ENCODE measurements around the gene ADARB2. TPM values are rescaled to one million over a fixed set of nuclear protein-coding genes. Genes with fewer than 3 reads are reported as not detected.
"Not testable (repeated sequence)": the region's sequence is repeated elsewhere in the genome, so short reads cannot be mapped to it uniquely, and the experiment has no call there.

ADARB2 gene
- polyA plus RNA-seq, 6 donors from 2014 or later: 0.10 to 0.12 TPM; not detected in 4

DNA sequence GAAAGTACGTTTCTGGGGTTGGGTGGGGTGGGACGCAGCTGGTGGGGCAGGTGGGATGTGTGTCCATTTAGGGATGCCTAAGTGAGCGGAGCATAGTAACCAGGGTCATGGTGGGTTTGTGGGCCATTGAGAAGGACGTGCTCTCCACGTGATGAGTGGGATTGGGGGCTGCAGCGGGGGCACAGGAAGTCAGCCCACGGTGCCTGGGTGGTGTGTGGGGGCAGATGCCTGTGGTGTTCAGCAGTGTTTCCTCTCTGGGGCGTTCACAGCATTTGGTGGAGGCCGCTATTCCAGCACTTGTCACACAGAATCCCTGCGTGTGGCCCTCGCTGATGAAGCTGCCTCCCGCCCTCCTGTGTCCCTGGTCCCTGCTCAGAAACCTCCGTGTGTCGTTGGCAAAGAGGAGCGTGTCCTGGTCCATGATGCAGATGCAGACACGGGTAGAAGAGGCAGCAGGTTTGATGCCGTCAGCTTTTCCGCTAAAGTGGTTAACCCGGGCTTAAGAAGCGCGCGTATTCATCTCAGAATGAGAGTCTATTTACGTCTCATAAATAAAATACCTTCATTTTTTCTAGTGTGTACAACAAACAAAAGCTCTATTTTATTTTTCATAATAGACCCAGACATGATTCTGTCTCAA is 274.2 kb downstream of the ADARB2 start:
- Mint-ChIP-seq H3K4me1 (peaks cover 36 to 53% (median 43%) of the 10 kb centered on the region in 3 donors), H3K27me3 (peaks cover 0 to 17% (median 0%) of the 10 kb centered on the region in 3 donors), H3K4me3 (peak overlapping the region in 4 of 8 donors; percentile 29 to 64 (median 52)), H3K9me3 (peaks cover 0 to 2% (median 0%) of the 10 kb centered on the region in 7 donors), H3K36me3 (no peaks in the 10 kb centered on the region), H3K27ac (peak overlapping the region in 4 of 6 donors; percentile 13 to 86 (median 68))
- DNase-seq: peak; percentile 39
- ATAC-seq (ENCODE audit: low read depth in 2 of 2): peak in 1 of 2 donors; percentile 9

DNA sequence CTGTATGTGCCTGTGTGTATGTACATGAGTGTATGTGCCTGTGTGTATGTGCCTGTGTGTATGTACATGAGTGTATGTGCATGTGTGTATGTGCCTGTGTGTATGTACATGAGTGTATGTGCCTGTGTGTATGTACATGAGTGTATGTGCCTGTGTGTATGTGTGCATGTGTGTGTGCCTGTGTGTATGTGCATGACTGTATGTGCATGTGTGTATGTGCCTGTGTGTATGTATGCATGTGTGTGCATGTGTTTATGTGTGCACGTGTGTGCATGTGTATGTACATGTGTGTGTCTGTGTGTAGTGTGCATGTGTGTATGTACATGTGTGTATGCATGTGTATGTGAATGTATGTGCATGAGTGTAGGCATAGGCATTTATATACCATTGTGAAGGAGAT is 274.8 kb downstream of the ADARB2 start:
- peaks cover 42 to 55% (median 49%) of the 10 kb centered on the region in 3 donors for H3K4me1 Mint-ChIP-seq
- ATAC-seq (ENCODE audit: low read depth in 2 of 2): no peak

DNA sequence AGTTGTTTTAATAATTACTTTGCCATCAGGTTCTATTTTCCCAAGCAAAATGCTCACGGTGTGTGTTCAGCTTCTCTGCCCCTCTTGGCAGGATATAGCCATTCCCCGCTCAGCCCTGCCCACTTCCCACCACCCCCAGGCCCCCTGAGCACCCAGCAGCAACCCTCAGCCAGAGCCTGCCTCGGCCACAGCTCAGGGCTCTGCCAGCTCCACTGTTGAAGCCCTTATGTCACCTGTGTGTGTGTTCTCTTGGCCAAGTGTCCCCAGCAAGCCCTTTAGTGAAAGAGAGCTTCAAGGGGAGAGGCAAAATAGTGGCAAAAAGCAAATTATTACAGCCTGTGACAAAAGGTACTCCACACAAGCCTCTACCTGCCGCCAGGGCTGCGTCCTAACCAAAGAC is 275.3 kb downstream of the ADARB2 start:
- Mint-ChIP-seq H3K4me3 (peak overlapping the region in 1 of 8 donors; percentile 64), H3K9me3 (no peaks in the 10 kb centered on the region), H3K27ac (peak overlapping the region in 5 of 6 donors; percentile 41 to 87 (median 78)), H3K27me3 (peaks cover 0 to 11% (median 0%) of the 10 kb centered on the region in 3 donors), H3K4me1 (peaks cover 42 to 51% (median 50%) of the 10 kb centered on the region in 3 donors), H3K36me3 (no peaks in the 10 kb centered on the region)
- no peak for ATAC-seq (ENCODE audit: low read depth in 2 of 2)
- DNase-seq: no peak

More for the DNA sequence above, 274.8 kb downstream of the ADARB2 start:
- peak overlapping the region in 3 of 6 donors; percentile 86 to 87 (median 86) for H3K27ac Mint-ChIP-seq
- H3K9me3 Mint-ChIP-seq: no peaks in the 10 kb centered on the region
- peak overlapping the region in 2 of 8 donors; percentile 10 to 64 for H3K4me3 Mint-ChIP-seq
- peaks cover 0 to 16% (median 0%) of the 10 kb centered on the region in 3 donors for H3K27me3 Mint-ChIP-seq
- no peaks in the 10 kb centered on the region for H3K36me3 Mint-ChIP-seq
- no peak for DNase-seq

DNA sequence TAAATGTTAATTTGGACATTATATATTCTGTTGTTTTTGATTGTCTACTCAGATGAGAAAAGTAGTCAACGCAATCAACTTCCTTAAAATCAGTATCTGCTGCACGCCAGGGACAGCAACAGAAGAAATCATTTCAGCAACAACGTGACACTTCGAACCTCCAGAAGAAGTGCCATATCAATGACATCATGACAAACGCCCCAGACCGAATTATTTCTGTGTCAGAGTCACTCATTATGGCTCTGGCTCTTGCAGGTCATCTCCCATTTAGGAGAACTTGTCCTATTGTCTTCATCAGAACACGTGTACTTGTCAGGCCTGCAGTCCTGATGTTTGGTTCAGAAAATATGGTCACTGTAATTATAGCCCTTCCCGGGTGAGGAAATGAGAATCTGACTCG is 276.3 kb downstream of the ADARB2 start:
- Mint-ChIP-seq H3K27me3 (peaks cover 0 to 6% (median 0%) of the 10 kb centered on the region in 3 donors), H3K27ac (peak overlapping the region in 5 of 6 donors; percentile 18 to 73 (median 51)), H3K36me3 (no peaks in the 10 kb centered on the region), H3K4me3 (peak overlapping the region in 2 of 8 donors; percentile 1 to 54), H3K9me3 (no peaks in the 10 kb centered on the region), H3K4me1 (peaks cover 43 to 55% (median 55%) of the 10 kb centered on the region in 3 donors)
- peak; percentile 46 to 78 for ATAC-seq (ENCODE audit: low read depth in 2 of 2)
- DNase-seq: peak; percentile 50

DNA sequence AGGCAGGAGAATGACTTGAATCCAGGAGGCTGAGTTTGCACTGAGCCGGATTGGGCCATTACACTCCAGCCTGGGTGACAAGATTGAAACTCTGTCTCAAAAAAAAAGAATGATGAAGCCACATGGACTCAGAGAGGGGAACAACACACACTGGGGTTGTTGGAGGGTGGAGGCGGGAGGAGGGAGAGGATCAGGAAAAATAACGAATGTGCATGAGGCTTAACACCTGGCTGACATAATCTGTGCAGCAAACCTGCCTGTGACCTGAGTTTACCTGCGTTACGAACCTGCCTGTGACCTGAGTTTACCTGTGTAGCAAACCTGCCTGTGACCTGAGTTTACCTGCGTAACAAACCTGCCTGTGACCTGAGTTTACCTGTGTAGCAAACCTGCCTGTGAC is 277.7 kb downstream of the ADARB2 start:
- H3K27me3 Mint-ChIP-seq; ATAC-seq (ENCODE audit: low read depth in 2 of 2); H3K36me3 Mint-ChIP-seq; H3K9me3 Mint-ChIP-seq; DNase-seq: not testable (repeated sequence)
- Mint-ChIP-seq H3K27ac (peak overlapping the region in 2 of 6 donors; percentile 26 to 70), H3K4me1 (peaks cover 37 to 57% (median 55%) of the 10 kb centered on the region in 3 donors), H3K4me3 (peak overlapping the region in 1 of 8 donors; percentile 51)

DNA sequence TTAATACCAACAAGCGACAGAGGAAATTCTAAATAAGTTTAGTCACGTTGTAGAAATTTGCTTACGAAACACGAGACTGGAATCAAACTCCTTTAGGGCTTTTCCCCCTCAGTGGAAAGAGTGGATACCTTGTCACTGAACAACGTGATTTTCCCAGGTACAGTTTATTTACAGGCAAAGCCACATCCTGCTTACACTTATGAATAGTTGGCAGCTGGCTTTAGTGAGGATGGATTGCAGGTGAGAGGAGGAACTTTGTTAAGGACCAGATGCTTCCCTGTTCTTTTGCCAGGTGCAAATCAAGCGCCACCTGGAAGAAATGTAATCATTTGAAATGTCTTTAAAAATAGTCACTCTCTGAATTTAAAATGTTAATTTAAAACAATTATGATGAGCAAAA is 282.4 kb downstream of the ADARB2 start:
- ATAC-seq (ENCODE audit: low read depth in 2 of 2): peak; percentile 7 to 17
- Mint-ChIP-seq H3K27ac (peak overlapping the region; percentile 68 to 94 (median 88)), H3K9me3 (peaks cover 6 to 22% (median 12%) of the 10 kb centered on the region in 7 donors)

DNA sequence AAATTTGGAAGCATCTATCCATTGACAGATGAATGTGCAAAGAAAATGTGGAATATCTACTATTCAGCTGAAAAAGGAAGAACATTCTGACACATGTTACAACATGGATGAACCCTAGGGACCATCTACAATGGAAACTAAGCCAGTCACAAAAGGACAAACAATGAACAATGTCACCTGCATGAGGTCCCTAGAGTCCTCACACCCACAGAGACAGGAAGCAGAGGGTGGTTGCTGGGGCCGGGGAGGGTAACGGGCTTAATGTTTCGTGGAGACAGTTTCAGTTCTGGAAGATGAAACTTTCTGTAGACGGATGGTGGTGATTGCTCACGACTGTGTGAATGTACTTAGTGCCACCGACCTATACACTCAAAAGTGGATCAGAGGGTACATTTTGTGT is 282.9 kb downstream of the ADARB2 start:
- Mint-ChIP-seq H3K36me3 (peaks cover 6 to 14% of the 10 kb centered on the region in 2 donors), H3K27me3 (no peaks in the 10 kb centered on the region), H3K27ac (peak overlapping the region; percentile 68 to 94 (median 88)), H3K4me1 (peaks cover 44 to 64% (median 61%) of the 10 kb centered on the region in 3 donors), H3K4me3 (peak overlapping the region; percentile 28 to 86 (median 61)), H3K9me3 (peaks cover 6 to 22% (median 12%) of the 10 kb centered on the region in 7 donors)
- ATAC-seq (ENCODE audit: low read depth in 2 of 2) (peak; percentile 96 to 97), DNase-seq (peak; percentile 88)

More for the DNA sequence above, 282.4 kb downstream of the ADARB2 start:
- Mint-ChIP-seq H3K27me3 (no peaks in the 10 kb centered on the region), H3K4me1 (peaks cover 44 to 63% (median 61%) of the 10 kb centered on the region in 3 donors), H3K36me3 (peaks cover 6 to 14% of the 10 kb centered on the region in 2 donors), H3K4me3 (peak overlapping the region; percentile 28 to 86 (median 60))
- no peak for DNase-seq

DNA sequence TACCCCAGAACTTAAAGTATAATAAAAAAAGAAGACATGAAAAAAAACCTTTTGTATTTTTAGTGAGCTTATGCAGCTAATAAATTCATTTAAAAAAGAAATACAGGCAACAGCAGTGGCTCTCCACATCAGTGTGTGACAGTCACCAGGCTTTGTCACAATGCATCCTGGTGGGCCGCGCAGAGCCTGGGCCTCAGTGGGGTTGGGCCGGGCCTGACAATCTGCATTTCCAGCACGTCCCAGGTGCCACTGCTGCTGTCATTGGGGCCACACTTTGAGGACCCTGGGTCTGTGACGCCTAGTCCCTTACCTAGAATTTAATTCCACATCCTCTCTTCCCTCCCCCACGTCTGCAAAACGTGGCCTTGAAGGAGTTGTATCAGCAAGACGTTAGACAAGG is 284.5 kb downstream of the ADARB2 start:
- Mint-ChIP-seq H3K4me3 (no peak overlapping the region), H3K27me3 (no peaks in the 10 kb centered on the region), H3K36me3 (peaks cover 6 to 14% of the 10 kb centered on the region in 2 donors), H3K4me1 (peaks cover 45 to 61% (median 58%) of the 10 kb centered on the region in 3 donors), H3K9me3 (peaks cover 6 to 22% (median 12%) of the 10 kb centered on the region in 7 donors), H3K27ac (peak overlapping the region in 1 of 6 donors; percentile 78)
- DNase-seq: no peak
- no peak for ATAC-seq (ENCODE audit: low read depth in 2 of 2)

DNA sequence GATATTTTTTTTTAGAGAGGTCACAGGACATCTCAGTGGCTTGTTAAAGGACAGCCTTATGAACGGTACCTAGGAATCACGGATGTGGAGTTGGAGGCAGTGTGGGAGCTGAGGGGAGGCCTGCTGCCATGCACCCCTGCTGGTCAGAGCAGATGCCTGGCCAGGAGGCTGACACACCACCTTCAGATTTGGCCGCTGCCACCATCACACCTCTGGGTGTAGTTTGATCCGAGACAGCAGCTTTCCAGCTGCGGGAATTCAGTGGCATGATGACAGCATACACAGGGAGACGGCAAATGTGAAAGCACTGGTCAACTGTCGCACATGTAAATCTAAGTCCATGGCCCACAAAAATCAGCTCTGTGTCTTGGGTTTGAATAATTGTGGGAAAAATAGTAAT is 285.4 kb downstream of the ADARB2 start:
- Mint-ChIP-seq H3K9me3 (peaks cover 6 to 22% (median 12%) of the 10 kb centered on the region in 7 donors), H3K4me3 (peak overlapping the region in 4 of 8 donors; percentile 21 to 79 (median 40)), H3K36me3 (peaks cover 6 to 14% of the 10 kb centered on the region in 2 donors), H3K27me3 (no peaks in the 10 kb centered on the region), H3K4me1 (peaks cover 43 to 61% (median 56%) of the 10 kb centered on the region in 3 donors), H3K27ac (peak overlapping the region in 4 of 6 donors; percentile 64 to 94 (median 80))
- DNase-seq (no peak), ATAC-seq (ENCODE audit: low read depth in 2 of 2) (no peak)

DNA sequence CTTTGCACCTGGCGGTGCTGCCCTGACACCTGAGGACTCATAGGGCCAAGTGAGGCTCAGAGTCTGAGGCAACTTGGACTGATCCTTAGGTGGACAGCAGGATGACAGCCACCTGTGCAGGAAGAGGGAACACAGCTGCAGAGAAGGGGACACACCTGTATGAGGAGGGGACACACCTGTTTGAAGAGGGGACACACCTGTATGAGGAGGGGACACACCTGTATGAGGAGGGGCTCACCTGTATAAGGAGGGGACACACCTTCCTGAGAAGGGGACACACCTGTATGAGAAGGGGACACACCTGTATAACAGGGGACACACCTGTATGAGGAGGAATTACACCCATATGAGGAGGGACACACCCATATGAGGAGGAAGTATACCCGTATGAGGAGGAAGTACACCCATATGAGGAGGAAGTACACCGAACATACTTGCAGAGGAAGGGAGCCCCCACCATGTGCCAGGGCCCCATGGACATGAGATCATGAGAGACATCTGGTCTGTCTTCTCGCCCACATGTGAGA is 285.9 kb downstream of the ADARB2 start:
- no peaks in the 10 kb centered on the region for H3K27me3 Mint-ChIP-seq
- DNase-seq: no peak
- H3K4me1 Mint-ChIP-seq: peaks cover 43 to 60% (median 51%) of the 10 kb centered on the region in 3 donors
- H3K36me3 Mint-ChIP-seq: peaks cover 6 to 14% of the 10 kb centered on the region in 2 donors
- H3K4me3 Mint-ChIP-seq: peak overlapping the region in 5 of 8 donors; percentile 12 to 79 (median 25)
- H3K27ac Mint-ChIP-seq: peak overlapping the region in 3 of 6 donors; percentile 78 to 94 (median 81)
- peak in 1 of 2 donors; percentile 10 for ATAC-seq (ENCODE audit: low read depth in 2 of 2)
- H3K9me3 Mint-ChIP-seq: peaks cover 6 to 22% (median 12%) of the 10 kb centered on the region in 7 donors

DNA sequence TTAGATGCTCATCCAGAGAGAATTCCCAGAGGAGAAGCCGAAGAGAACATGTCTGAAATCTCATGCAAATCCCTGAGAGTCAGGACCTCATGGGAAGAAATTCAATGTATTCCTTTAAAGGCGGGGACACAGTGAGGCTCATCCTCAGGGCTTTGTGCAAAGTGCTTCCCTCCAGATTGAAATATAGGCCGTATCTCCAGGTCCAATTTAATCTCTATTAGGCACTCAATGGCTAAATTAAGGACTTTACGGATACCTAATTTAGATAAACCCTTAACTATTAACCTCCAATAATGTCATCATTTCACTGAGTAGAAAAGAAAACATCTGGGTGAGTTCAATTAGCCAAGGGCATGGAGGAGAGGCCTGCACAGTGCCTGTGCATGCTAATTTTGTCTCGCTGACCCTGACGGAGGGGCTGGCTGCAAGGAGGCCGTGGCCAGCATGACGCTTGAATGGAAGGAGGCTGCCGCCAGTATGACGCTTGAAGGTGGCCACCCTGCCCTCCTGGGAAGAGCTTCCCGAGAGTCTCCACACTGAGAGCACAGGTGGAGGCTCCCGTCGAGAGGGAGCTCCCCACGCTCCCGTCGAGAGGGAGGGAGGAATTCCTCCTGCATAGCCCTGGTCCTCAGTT is 287.6 kb downstream of the ADARB2 start:
- ATAC-seq (ENCODE audit: low read depth in 2 of 2): no peak
- H3K4me3 Mint-ChIP-seq: no peak overlapping the region
- peaks cover 36 to 49% (median 36%) of the 10 kb centered on the region in 3 donors for H3K4me1 Mint-ChIP-seq
- no peak for DNase-seq
- H3K9me3 Mint-ChIP-seq: peaks cover 6 to 22% (median 12%) of the 10 kb centered on the region in 7 donors
- H3K27me3 Mint-ChIP-seq: no peaks in the 10 kb centered on the region
- no peak overlapping the region for H3K27ac Mint-ChIP-seq
- peaks cover 6 to 14% of the 10 kb centered on the region in 2 donors for H3K36me3 Mint-ChIP-seq

DNA sequence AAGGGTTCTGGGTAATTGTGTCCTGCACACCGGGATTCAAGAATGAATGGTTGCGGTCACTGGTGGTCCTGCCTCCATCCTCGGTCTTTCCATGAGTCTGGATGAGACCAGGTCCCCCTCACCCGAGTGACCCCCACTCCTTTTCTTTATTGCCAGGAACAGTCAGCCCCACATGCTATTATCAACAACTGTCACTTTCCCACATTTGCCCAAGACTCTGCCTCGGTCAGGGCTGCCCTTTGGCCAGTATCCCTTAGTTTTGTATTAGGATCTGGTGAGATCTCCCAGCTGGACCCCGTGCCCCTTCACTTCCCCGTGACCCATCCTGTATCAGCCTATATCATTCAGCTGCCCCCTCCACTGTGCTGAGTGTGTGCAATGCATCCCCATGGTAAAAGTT is 288.3 kb downstream of the ADARB2 start:
- Mint-ChIP-seq H3K4me1 (peaks cover 30 to 42% (median 30%) of the 10 kb centered on the region in 3 donors), H3K9me3 (peaks cover 6 to 22% (median 12%) of the 10 kb centered on the region in 7 donors), H3K27ac (no peak overlapping the region), H3K27me3 (no peaks in the 10 kb centered on the region), H3K4me3 (no peak overlapping the region), H3K36me3 (peaks cover 6 to 14% of the 10 kb centered on the region in 2 donors)
- ATAC-seq (ENCODE audit: low read depth in 2 of 2): no peak
- no peak for DNase-seq
